Activated CD8-positive, alpha-beta memory T cell treated with anti-CD3 and anti-CD28 coated beads, Interleukin-2, amount 10 ng/mL, durations not matched to agents 7 days and 5 days (primary cell): ENCODE measurements around the gene KLHDC8A. TPM values are rescaled to one million over a fixed set of nuclear protein-coding genes. Genes with fewer than 3 reads are reported as not detected.
"Not testable (repeated sequence)": the region's sequence is repeated elsewhere in the genome, so short reads cannot be mapped to it uniquely, and the experiment has no call there.

ENCODE experiments used
- ATAC-seq: fragments of 150-1000 bp; cut with Tn5 transposase; one replicate; pipeline ENCODE4 v1.10.0; 2021; ENCODE audit warnings: moderate library complexity
- CTCF ChIA-PET: fragments of 350-600 bp; sonication (Branson Sonifier 250); formaldehyde crosslinking; loops from one replicate; lab custom pipeline; 2021; ENCODE audit warnings: antibody characterized with exemption; lab: Charles Lee
- DNase-seq: peaks from one replicate; pipeline ENCODE4 v3.0.0-alpha.2; 2020
- H3K27ac Mint-ChIP-seq: one replicate; pipeline ENCODE4 v1.8.0; 2021; ENCODE audit warnings: mild to moderate bottlenecking, mixed read lengths
- H3K27me3 Mint-ChIP-seq: one replicate; pipeline ENCODE4 v1.8.0; 2021; ENCODE audit warnings: mixed read lengths
- H3K36me3 Mint-ChIP-seq: one replicate; pipeline ENCODE4 v1.8.0; 2021; ENCODE audit warnings: mild to moderate bottlenecking, mixed read lengths
- H3K4me1 Mint-ChIP-seq: one replicate; pipeline ENCODE4 v1.8.0; 2021; ENCODE audit warnings: mixed read lengths
- H3K4me3 Mint-ChIP-seq: one replicate; pipeline ENCODE4 v1.8.0; 2021; ENCODE audit warnings: mild to moderate bottlenecking, moderate library complexity, mixed read lengths
- H3K9me3 Mint-ChIP-seq: one replicate; pipeline ENCODE4 v1.8.0; 2022; ENCODE audit warnings: low read depth, mixed read lengths
- total RNA-seq, 2 experiments: library from RNA; stranded (reverse); gene quantifications; one replicate each; pipeline ENCODE4 v1.2.3, GENCODE V29; 2021

Gene KLHDC8A
- total RNA-seq, 2 experiments from 2014 or later: not detected

GRCh38 chr1:205365945-205366463 is 9.3 kb upstream of the KLHDC8A start:
- Mint-ChIP-seq H3K27ac (no peak overlapping the region), H3K4me3 (no peak overlapping the region), H3K27me3 (peaks cover 13% of the 10 kb centered on the region), H3K9me3 (no peaks in the 10 kb centered on the region), H3K4me1 (no peaks in the 10 kb centered on the region), H3K36me3 (no peaks in the 10 kb centered on the region)
- CTCF ChIA-PET: interaction anchor here (0.9 to 1.4 kb wide), 3 partner anchors 12 to 122 kb away, joined by 3 to 5 read pairs (median 4); no protein-coding TSS in a partner anchor
- ATAC-seq (no peak), DNase-seq (no peak)

GRCh38 chr1:205365086-205365485 is 8.4 kb upstream of the KLHDC8A start:
- H3K27me3 Mint-ChIP-seq: peaks cover 20% of the 10 kb centered on the region
- not testable (repeated sequence) for H3K9me3 Mint-ChIP-seq, H3K4me1 Mint-ChIP-seq, H3K27ac Mint-ChIP-seq, ATAC-seq, DNase-seq, H3K36me3 Mint-ChIP-seq, H3K4me3 Mint-ChIP-seq
- CTCF ChIA-PET: interaction anchor here (0.9 to 1.1 kb wide), 2 partner anchors 11 to 19 kb away, joined by 3 to 4 read pairs; no protein-coding TSS in a partner anchor

- no peaks in the 10 kb centered on the region for H3K36me3 Mint-ChIP-seq
- peaks cover 45% of the 10 kb centered on the region for H3K27me3 Mint-ChIP-seq
- CTCF ChIA-PET: interaction anchor here (3.1 kb wide), 1 partner anchor 163 kb away, joined by 7 read pairs; no protein-coding TSS in a partner anchor
- no peaks in the 10 kb centered on the region for H3K4me1 Mint-ChIP-seq
- DNase-seq (no peak), ATAC-seq (no peak)
- no peak overlapping the region for H3K4me3 Mint-ChIP-seq
- H3K9me3 Mint-ChIP-seq: no peaks in the 10 kb centered on the region
- no peak overlapping the region for H3K27ac Mint-ChIP-seq
Observed at GRCh38 chr1:205360891-205361290, 4.2 kb upstream of the KLHDC8A start.

- Mint-ChIP-seq H3K27me3 (peaks cover 45% of the 10 kb centered on the region), H3K4me1 (no peaks in the 10 kb centered on the region), H3K9me3 (no peaks in the 10 kb centered on the region), H3K36me3 (no peaks in the 10 kb centered on the region), H3K4me3 (no peak overlapping the region), H3K27ac (no peak overlapping the region)
- DNase-seq (no peak), ATAC-seq (no peak)
- CTCF ChIA-PET: interaction anchor here (1.9 to 3.1 kb wide), 2 partner anchors 125 to 164 kb away, joined by 6 to 7 read pairs; no protein-coding TSS in a partner anchor
Observed at GRCh38 chr1:205359771-205360565, 3.2 kb upstream of the KLHDC8A start.

- H3K27ac Mint-ChIP-seq: no peak overlapping the region
- no peaks in the 10 kb centered on the region for H3K4me1 Mint-ChIP-seq
- H3K27me3 Mint-ChIP-seq: peaks cover 49% of the 10 kb centered on the region
- ATAC-seq (no peak), DNase-seq (no peak)
- no peak overlapping the region for H3K4me3 Mint-ChIP-seq
- CTCF ChIA-PET: interaction anchor here (1.9 to 3.1 kb wide), 2 partner anchors 126 to 166 kb away, joined by 6 to 7 read pairs; no protein-coding TSS in a partner anchor
- H3K36me3 Mint-ChIP-seq: no peaks in the 10 kb centered on the region
- no peaks in the 10 kb centered on the region for H3K9me3 Mint-ChIP-seq
Observed at GRCh38 chr1:205358579-205358978, 1.9 kb upstream of the KLHDC8A start.

- peaks cover 41% of the 10 kb centered on the region for H3K27me3 Mint-ChIP-seq
- DNase-seq (no peak), ATAC-seq (no peak)
- no peaks in the 10 kb centered on the region for H3K4me1 Mint-ChIP-seq
- no peaks in the 10 kb centered on the region for H3K9me3 Mint-ChIP-seq
- H3K36me3 Mint-ChIP-seq: no peaks in the 10 kb centered on the region
- H3K27ac Mint-ChIP-seq: no peak overlapping the region
- no peak overlapping the region for H3K4me3 Mint-ChIP-seq
- CTCF ChIA-PET: interaction anchor here (1.0 to 3.1 kb wide), 4 partner anchors 84 to 167 kb away, joined by 3 to 7 read pairs (median 4); no protein-coding TSS in a partner anchor
Observed at GRCh38 chr1:205357567-205357966, 845 bp upstream of the KLHDC8A start.

- DNase-seq: no peak
- ATAC-seq: no peak
- Mint-ChIP-seq H3K36me3 (no peaks in the 10 kb centered on the region), H3K4me1 (no peaks in the 10 kb centered on the region), H3K4me3 (no peak overlapping the region), H3K27me3 (peaks cover 30% of the 10 kb centered on the region), H3K27ac (no peak overlapping the region), H3K9me3 (no peaks in the 10 kb centered on the region)
- CTCF ChIA-PET: interaction anchor here (0.7 to 5.1 kb wide), 23 partner anchors 12 to 229 kb away, joined by 3 to 129 read pairs (median 5); no protein-coding TSS in a partner anchor
Observed at GRCh38 chr1:205355075-205355453, 1.7 kb downstream of the KLHDC8A start.

GRCh38 chr1:205354259-205355074 is 2.3 kb downstream of the KLHDC8A start:
- Mint-ChIP-seq H3K4me3 (no peak overlapping the region), H3K36me3 (no peaks in the 10 kb centered on the region), H3K27me3 (peaks cover 24% of the 10 kb centered on the region), H3K27ac (no peak overlapping the region), H3K4me1 (no peaks in the 10 kb centered on the region), H3K9me3 (no peaks in the 10 kb centered on the region)
- DNase-seq (peak; percentile 74), ATAC-seq (peak; percentile 72)
- CTCF ChIA-PET: interaction anchor here (0.6 to 5.1 kb wide), 62 partner anchors 8 to 304 kb away, joined by 3 to 129 read pairs (median 4); partner anchors contain the start of gene LEMD1

- DNase-seq: no peak
- H3K27ac Mint-ChIP-seq: no peak overlapping the region
- H3K9me3 Mint-ChIP-seq: no peaks in the 10 kb centered on the region
- H3K4me3 Mint-ChIP-seq: no peak overlapping the region
- H3K27me3 Mint-ChIP-seq: peaks cover 21% of the 10 kb centered on the region
- no peaks in the 10 kb centered on the region for H3K36me3 Mint-ChIP-seq
- CTCF ChIA-PET: interaction anchor here (0.6 to 5.1 kb wide), 57 partner anchors 7 to 304 kb away, joined by 3 to 129 read pairs (median 4); partner anchors contain the start of gene LEMD1
- H3K4me1 Mint-ChIP-seq: no peaks in the 10 kb centered on the region
- ATAC-seq: no peak
Observed at GRCh38 chr1:205353612-205354011, 3.1 kb downstream of the KLHDC8A start.

GRCh38 chr1:205353191-205353590 is 3.5 kb downstream of the KLHDC8A start:
- CTCF ChIA-PET: interaction anchor here (0.9 to 5.1 kb wide), 16 partner anchors 9 to 194 kb away, joined by 3 to 129 read pairs (median 4); no protein-coding TSS in a partner anchor
- H3K4me1 Mint-ChIP-seq: no peaks in the 10 kb centered on the region
- no peak overlapping the region for H3K27ac Mint-ChIP-seq
- H3K4me3 Mint-ChIP-seq: no peak overlapping the region
- no peaks in the 10 kb centered on the region for H3K36me3 Mint-ChIP-seq
- ATAC-seq (no peak), DNase-seq (no peak)
- H3K9me3 Mint-ChIP-seq: no peaks in the 10 kb centered on the region
- H3K27me3 Mint-ChIP-seq: peaks cover 20% of the 10 kb centered on the region

GRCh38 chr1:205351984-205352713 is 4.6 kb downstream of the KLHDC8A start:
- no peaks in the 10 kb centered on the region for H3K9me3 Mint-ChIP-seq
- DNase-seq (no peak), ATAC-seq (no peak)
- no peaks in the 10 kb centered on the region for H3K36me3 Mint-ChIP-seq
- no peaks in the 10 kb centered on the region for H3K4me1 Mint-ChIP-seq
- CTCF ChIA-PET: interaction anchor here (0.6 to 5.1 kb wide), 4 partner anchors 27 to 198 kb away, joined by 3 to 129 read pairs (median 28); no protein-coding TSS in a partner anchor
- no peak overlapping the region for H3K27ac Mint-ChIP-seq
- H3K27me3 Mint-ChIP-seq: peaks cover 22% of the 10 kb centered on the region
- no peak overlapping the region for H3K4me3 Mint-ChIP-seq

GRCh38 chr1:205350691-205351141 is 6.0 kb downstream of the KLHDC8A start:
- ATAC-seq: no peak
- Mint-ChIP-seq H3K4me3 (no peak overlapping the region), H3K27ac (no peak overlapping the region), H3K9me3 (no peaks in the 10 kb centered on the region), H3K27me3 (peaks cover 31% of the 10 kb centered on the region), H3K36me3 (no peaks in the 10 kb centered on the region), H3K4me1 (no peaks in the 10 kb centered on the region)
- CTCF ChIA-PET: interaction anchor here (1.7 to 4.4 kb wide), 5 partner anchors 14 to 174 kb away, joined by 3 to 21 read pairs (median 6); no protein-coding TSS in a partner anchor
- no peak for DNase-seq
